Loucy (cell line): ENCODE measurements around the gene MYCL.
A peak's percentile ranks its signal among the peaks of the same experiment; 100 is the strongest.
"Not testable (repeated sequence)": the region's sequence is repeated elsewhere in the genome, so short reads cannot be mapped to it uniquely, and the experiment has no call there.

Source experiments
- H2AFZ ChIP-seq: fragments of 200-600 bp; sonication (generic); 2 replicates; pipeline ENCODE4 v1.6.0; 2016; ENCODE audit warnings: antibody characterized with exemption, mild to moderate bottlenecking, low read length, moderate library complexity
- H3F3A ChIP-seq: fragments of 200-600 bp; 2 replicates; pipeline ENCODE4 v1.6.0; 2016; ENCODE audit warnings: antibody characterized with exemption, low read depth, mild to moderate bottlenecking
- H3K27me3 ChIP-seq: fragments of 200-600 bp; sonication (generic); 2 replicates; pipeline ENCODE4 v1.6.1; 2014; ENCODE audit warnings: low read length, mild to moderate bottlenecking; ENCODE audit not compliant: insufficient read depth, poor library complexity, severe bottlenecking
- H3K36me3 ChIP-seq: fragments of 200-600 bp; sonication (generic); 2 replicates; pipeline ENCODE4 v1.6.1; 2016; ENCODE audit warnings: low read length; ENCODE audit not compliant: insufficient read depth
- H3K4me1 ChIP-seq: fragments of 200-600 bp; sonication (generic); 2 replicates; pipeline ENCODE4 v1.5.1; 2014; ENCODE audit warnings: low read length, mild to moderate bottlenecking; ENCODE audit not compliant: insufficient read depth, poor library complexity, severe bottlenecking
- H3K4me2 ChIP-seq: fragments of 200-600 bp; sonication (generic); 2 replicates; pipeline ENCODE4 v1.6.0; 2014; ENCODE audit warnings: antibody characterized with exemption, low read length, low read depth, mild to moderate bottlenecking; ENCODE audit not compliant: poor library complexity, severe bottlenecking
- H3K4me3 ChIP-seq: fragments of 200-600 bp; sonication (generic); 2 replicates; pipeline ENCODE4 v1.5.1; 2014; ENCODE audit warnings: low read length, mild to moderate bottlenecking, mixed read lengths; ENCODE audit not compliant: poor library complexity, severe bottlenecking
- H3K79me2 ChIP-seq: fragments of 200-600 bp; sonication (generic); 2 replicates; pipeline ENCODE4 v1.6.1; 2014; ENCODE audit warnings: low read length; ENCODE audit not compliant: insufficient read depth
- H3K9ac ChIP-seq: fragments of 200-600 bp; sonication (generic); 2 replicates; pipeline ENCODE4 v1.6.0; 2014; ENCODE audit warnings: mild to moderate bottlenecking, low read depth, low read length, moderate library complexity; ENCODE audit not compliant: poor library complexity, severe bottlenecking
- H3K9me2 ChIP-seq: fragments of 200-600 bp; sonication (generic); replicated peaks from 2 replicates; pipeline ENCODE4 v1.6.1; 2016; ENCODE audit warnings: low read depth, low read length, mixed read lengths
- H3K9me3 ChIP-seq: fragments of 200-600 bp; sonication (generic); 2 replicates; pipeline ENCODE4 v1.6.1; 2014; ENCODE audit warnings: mild to moderate bottlenecking, antibody characterized with exemption, low read length, low read depth; ENCODE audit not compliant: insufficient read depth
- H4K20me1 ChIP-seq: fragments of 200-600 bp; sonication (generic); 2 replicates; pipeline ENCODE4 v1.6.0; 2014; ENCODE audit warnings: antibody characterized with exemption, low read length, mild to moderate bottlenecking; ENCODE audit not compliant: insufficient read depth, poor library complexity, severe bottlenecking
- CTCF ChIP-seq: fragments of 200-600 bp; sonication (generic); conservative IDR thresholded peaks from 2 replicates; pipeline ENCODE4 v1.5.1; 2014; ENCODE audit warnings: mild to moderate bottlenecking, antibody characterized with exemption, low read length
- EZH2phosphoT487 ChIP-seq: fragments of 200-600 bp; IDR thresholded peaks from 2 replicates; pipeline ENCODE4 v1.6.1; 2018; ENCODE audit warnings: antibody characterized with exemption, mild to moderate bottlenecking, moderate library complexity, borderline replicate concordance

Gene MYCL

GRCh38 chr1:39872698-39873097 lies 29.0 kb downstream of the MYCL start:
- H3K9me2 ChIP-seq = no peaks in the 10 kb centered on the region
- H3K9ac ChIP-seq = no peak overlapping the region
- no peaks in the 10 kb centered on the region for H3K9me3 ChIP-seq
- no peaks in the 10 kb centered on the region; the same call in 1 of the 2 replicates for H3F3A ChIP-seq
- no peak overlapping the region for H3K4me3 ChIP-seq
- peak overlapping the region; percentile 24 for H3K4me2 ChIP-seq
- no peak overlapping the region for H2AFZ ChIP-seq
- peaks cover 33% of the 10 kb centered on the region for H4K20me1 ChIP-seq
- H3K36me3 ChIP-seq = peaks cover 5% of the 10 kb centered on the region; the same call in 1 of the 2 replicates
- no peaks in the 10 kb centered on the region for H3K27me3 ChIP-seq
- peaks cover 72% of the 10 kb centered on the region for H3K79me2 ChIP-seq
- peaks cover 36% of the 10 kb centered on the region for H3K4me1 ChIP-seq
- TF ChIP-seq EZH2phosphoT487 (no peak), CTCF (no peak)

GRCh38 chr1:39871796-39872195 lies 29.9 kb downstream of the MYCL start:
- no peak overlapping the region for H2AFZ ChIP-seq
- no peak for TF ChIP-seq EZH2phosphoT487
- no peak for TF ChIP-seq CTCF
- peaks cover 26% of the 10 kb centered on the region for H4K20me1 ChIP-seq
- no peak overlapping the region for H3K9ac ChIP-seq
- no peaks in the 10 kb centered on the region for H3F3A ChIP-seq
- H3K36me3 ChIP-seq = peaks cover 5% of the 10 kb centered on the region; the same call in 1 of the 2 replicates
- H3K79me2 ChIP-seq = peaks cover 72% of the 10 kb centered on the region
- H3K27me3 ChIP-seq = no peaks in the 10 kb centered on the region
- no peaks in the 10 kb centered on the region for H3K9me2 ChIP-seq
- no peaks in the 10 kb centered on the region for H3K9me3 ChIP-seq
- no peak overlapping the region for H3K4me2 ChIP-seq
- no peak overlapping the region for H3K4me3 ChIP-seq
- peaks cover 27% of the 10 kb centered on the region for H3K4me1 ChIP-seq

- not testable (repeated sequence) for H3K9me2 ChIP-seq, H3K36me3 ChIP-seq, H3K27me3 ChIP-seq, H3F3A ChIP-seq, H3K4me2 ChIP-seq, H3K9ac ChIP-seq, H2AFZ ChIP-seq, H3K9me3 ChIP-seq, H3K4me3 ChIP-seq
- peaks cover 22% of the 10 kb centered on the region for H4K20me1 ChIP-seq
- H3K4me1 ChIP-seq = peaks cover 24% of the 10 kb centered on the region
- H3K79me2 ChIP-seq = peaks cover 71% of the 10 kb centered on the region
These were observed 30.7 kb downstream of the MYCL start for GRCh38 chr1:39871043-39871442.

- H3K79me2 ChIP-seq = peaks cover 69% of the 10 kb centered on the region
- H3K27me3 ChIP-seq, H3K36me3 ChIP-seq, H3K4me3 ChIP-seq, H3K9ac ChIP-seq, H3K9me2 ChIP-seq, H3K4me2 ChIP-seq, H3F3A ChIP-seq, H2AFZ ChIP-seq, H3K9me3 ChIP-seq: not testable (repeated sequence)
- H3K4me1 ChIP-seq = peaks cover 14% of the 10 kb centered on the region
- H4K20me1 ChIP-seq = peaks cover 18% of the 10 kb centered on the region
These were observed 32.1 kb downstream of the MYCL start for GRCh38 chr1:39869538-39870112.
